WERI-Rb-1 (cell line): ENCODE data around the gene NWD2.

Experiments
- DNase-seq: peaks from one replicate; pipeline ENCODE4 v3.0.0-alpha.2; 2020
- H3K27ac ChIP-seq: fragments of 250-450 bp; sonication (Bioruptor Pico); 2 replicates; pipeline ENCODE4 v1.5.1; 2020; ENCODE audit warnings: mild to moderate bottlenecking, moderate library complexity
- H3K27me3 ChIP-seq: fragments of 250-450 bp; sonication (Bioruptor Pico); 2 replicates; pipeline ENCODE4 v1.5.1; 2021; ENCODE audit warnings: mild to moderate bottlenecking, low read depth, moderate library complexity; ENCODE audit not compliant: insufficient read depth, severe bottlenecking
- H3K36me3 ChIP-seq: fragments of 250-450 bp; sonication (Bioruptor Pico); 2 replicates; pipeline ENCODE4 v1.5.1; 2020; ENCODE audit warnings: mild to moderate bottlenecking, moderate library complexity
- H3K4me3 ChIP-seq: 2 replicates; pipeline ENCODE4 v1.5.1; 2011; ENCODE audit warnings: low read depth, mild to moderate bottlenecking, control low read depth, low read length
- H3K9me3 ChIP-seq: fragments of 250-450 bp; sonication (Bioruptor Pico); 2 replicates; pipeline ENCODE4 v1.5.1; 2021; ENCODE audit warnings: mild to moderate bottlenecking, moderate library complexity; ENCODE audit not compliant: severe bottlenecking
- CTCF ChIP-seq: IDR thresholded peaks from 2 replicates; pipeline ENCODE4 v1.5.1; 2011; ENCODE audit warnings: low read depth, mild to moderate bottlenecking, control low read depth, inconsistent platforms, low read length

The NWD2 gene

GRCh38 chr4:37338972-37339371, 94.4 kb downstream of the NWD2 start:
- H3K27me3 ChIP-seq = peaks cover 92% of the 10 kb centered on the region
- no peak for TF ChIP-seq CTCF
- H3K9me3 ChIP-seq = no peaks in the 10 kb centered on the region
- no peaks in the 10 kb centered on the region for H3K36me3 ChIP-seq
- no peak overlapping the region for H3K27ac ChIP-seq
- H3K4me3 ChIP-seq = no peak overlapping the region
- no peak for DNase-seq

- H3K27ac ChIP-seq = no peak overlapping the region
- no peak overlapping the region for H3K4me3 ChIP-seq
- TF ChIP-seq CTCF = no peak
- H3K27me3 ChIP-seq = peaks cover 85% of the 10 kb centered on the region
- no peak for DNase-seq
- no peaks in the 10 kb centered on the region for H3K36me3 ChIP-seq
- H3K9me3 ChIP-seq = no peaks in the 10 kb centered on the region
Observed at GRCh38 chr4:37358748-37359147, 114.2 kb downstream of the NWD2 start.

GRCh38 chr4:37359261-37359660, 114.7 kb downstream of the NWD2 start:
- Histone ChIP-seq H3K27ac (no peak overlapping the region), H3K9me3 (no peaks in the 10 kb centered on the region), H3K36me3 (no peaks in the 10 kb centered on the region), H3K4me3 (no peak overlapping the region), H3K27me3 (peaks cover 85% of the 10 kb centered on the region)
- no peak for DNase-seq
- no peak for TF ChIP-seq CTCF

GRCh38 chr4:37365888-37366287, 121.3 kb downstream of the NWD2 start:
- TF ChIP-seq CTCF = no peak
- peaks cover 60% of the 10 kb centered on the region for H3K27me3 ChIP-seq
- H3K4me3 ChIP-seq = no peak overlapping the region
- DNase-seq = no peak
- no peaks in the 10 kb centered on the region for H3K9me3 ChIP-seq
- H3K27ac ChIP-seq = no peak overlapping the region
- no peaks in the 10 kb centered on the region for H3K36me3 ChIP-seq

- Histone ChIP-seq H3K9me3 (no peaks in the 10 kb centered on the region), H3K36me3 (no peaks in the 10 kb centered on the region), H3K27ac (no peak overlapping the region)
Observed at GRCh38 chr4:37367901-37368300, 123.4 kb downstream of the NWD2 start.

More at GRCh38 chr4:37367901-37368300, 123.4 kb downstream of the NWD2 start:
- TF ChIP-seq CTCF = no peak
- no peak for DNase-seq
- H3K27me3 ChIP-seq = peaks cover 51% of the 10 kb centered on the region
- H3K4me3 ChIP-seq = no peak overlapping the region
